Measurements from ENCODE around the gene C1orf232.

GRCh38 chr1:26125946-26126320 lies 42.8 kb downstream of the C1orf232 start:
- TF ChIP-seq CTCF (IDR thresholded peaks at IDR 0.05; ENCODE audit: low read length) (no peak), EZH2 (IDR thresholded peaks at IDR 0.05; ENCODE audit: borderline replicate concordance, low read length) (no peak)

Measured in OCI-LY1 (cell line).